Measurements from ENCODE around the gene ROR2.

DNA sequence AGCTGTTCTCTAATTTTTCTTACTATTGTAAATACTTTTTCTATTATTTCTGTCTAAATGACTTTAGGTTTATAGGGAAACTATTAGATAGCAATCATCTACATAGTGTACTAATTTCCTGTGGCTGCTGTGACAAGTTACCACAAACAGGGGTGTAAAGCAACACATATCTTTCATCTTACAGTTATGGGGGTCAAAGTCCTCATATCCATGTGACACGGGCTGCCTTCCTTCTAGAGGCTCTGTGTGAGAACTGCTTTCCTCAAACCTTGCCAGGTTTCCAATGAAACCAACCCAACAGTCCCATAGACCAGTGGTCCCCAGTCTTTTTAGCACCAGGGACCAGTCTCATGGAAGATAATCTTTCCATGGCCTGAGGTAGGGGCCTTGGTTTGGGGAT is 189.1 kb downstream of the ROR2 start:
- TF ChIP-seq POLR2AphosphoS5 (IDR thresholded peaks at IDR 0.05; ENCODE audit: low read depth, low read length), result no peak
- TF ChIP-seq, protein P1, sequence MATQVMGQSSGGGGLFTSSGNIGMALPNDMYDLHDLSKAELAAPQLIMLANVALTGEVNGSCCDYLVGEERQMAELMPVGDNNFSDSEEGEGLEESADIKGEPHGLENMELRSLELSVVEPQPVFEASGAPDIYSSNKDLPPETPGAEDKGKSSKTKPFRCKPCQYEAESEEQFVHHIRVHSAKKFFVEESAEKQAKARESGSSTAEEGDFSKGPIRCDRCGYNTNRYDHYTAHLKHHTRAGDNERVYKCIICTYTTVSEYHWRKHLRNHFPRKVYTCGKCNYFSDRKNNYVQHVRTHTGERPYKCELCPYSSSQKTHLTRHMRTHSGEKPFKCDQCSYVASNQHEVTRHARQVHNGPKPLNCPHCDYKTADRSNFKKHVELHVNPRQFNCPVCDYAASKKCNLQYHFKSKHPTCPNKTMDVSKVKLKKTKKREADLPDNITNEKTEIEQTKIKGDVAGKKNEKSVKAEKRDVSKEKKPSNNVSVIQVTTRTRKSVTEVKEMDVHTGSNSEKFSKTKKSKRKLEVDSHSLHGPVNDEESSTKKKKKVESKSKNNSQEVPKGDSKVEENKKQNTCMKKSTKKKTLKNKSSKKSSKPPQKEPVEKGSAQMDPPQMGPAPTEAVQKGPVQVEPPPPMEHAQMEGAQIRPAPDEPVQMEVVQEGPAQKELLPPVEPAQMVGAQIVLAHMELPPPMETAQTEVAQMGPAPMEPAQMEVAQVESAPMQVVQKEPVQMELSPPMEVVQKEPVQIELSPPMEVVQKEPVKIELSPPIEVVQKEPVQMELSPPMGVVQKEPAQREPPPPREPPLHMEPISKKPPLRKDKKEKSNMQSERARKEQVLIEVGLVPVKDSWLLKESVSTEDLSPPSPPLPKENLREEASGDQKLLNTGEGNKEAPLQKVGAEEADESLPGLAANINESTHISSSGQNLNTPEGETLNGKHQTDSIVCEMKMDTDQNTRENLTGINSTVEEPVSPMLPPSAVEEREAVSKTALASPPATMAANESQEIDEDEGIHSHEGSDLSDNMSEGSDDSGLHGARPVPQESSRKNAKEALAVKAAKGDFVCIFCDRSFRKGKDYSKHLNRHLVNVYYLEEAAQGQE (IDR thresholded peaks at IDR 0.05; ENCODE audit: insufficient read depth in 1 of 2, low read depth in 2 of 2, low read length in 2 of 2), result no peak
- no peak for TF ChIP-seq SIN3A (IDR thresholded peaks at IDR 0.05; ENCODE audit: borderline replicate concordance, insufficient read depth, low read length)
